Measurements from ENCODE around the gene CPNE5. TPM values are rescaled to one million over a fixed set of nuclear protein-coding genes. Genes with fewer than 3 reads are reported as not detected.

Gene CPNE5
- total RNA-seq, 1 experiment from 2014 or later, result 0.44 TPM

- Histone ChIP-seq H3K27ac (ENCODE audit: low read length) (no peak overlapping the region), H3K4me1 (ENCODE audit: control insufficient read depth, insufficient read depth, low read length) (peaks cover 4% of the 10 kb centered on the region; the same call in 1 of the 2 replicates), H3K36me3 (ENCODE audit: control insufficient read depth, insufficient read depth, low read length) (no peaks in the 10 kb centered on the region), H3K27me3 (ENCODE audit: control insufficient read depth, insufficient read depth, low read length) (no peaks in the 10 kb centered on the region), H3K9me3 (ENCODE audit: control insufficient read depth, insufficient read depth, low read depth, low read length) (no peaks in the 10 kb centered on the region), H3K4me3 (ENCODE audit: low read depth in 2 of 2, low read length in 2 of 2) (no peak overlapping the region)
- DNase-seq (ENCODE audit: low read depth, low spot score) (no peak), ATAC-seq (no peak)
- in situ Hi-C loops (cut with HindIII; ENCODE audit: low pct_unique_long_range_greater_than_20kb, low sequenced_read_pairs), result no loop called here
- CTCF ChIA-PET, result no interaction called here
- intact Hi-C loops (cut with micrococcal nuclease; ENCODE audit: unreplicated experiment), result no loop called here
- POLR2A ChIA-PET, result no interaction called here
- no peak for TF ChIP-seq REST (IDR thresholded peaks at IDR 0.05; ENCODE audit: insufficient read depth in 1 of 2, low read depth in 2 of 2, low read length in 1 of 2)
- no peak for TF ChIP-seq CTCF (IDR thresholded peaks at IDR 0.05)
- no peak for TF ChIP-seq TCF7L2 (IDR thresholded peaks at IDR 0.05; ENCODE audit: low read depth, low read length)
- TF ChIP-seq POLR2AphosphoS5 (IDR thresholded peaks at IDR 0.05; ENCODE audit: low read depth, low read length), result no peak
- TF ChIP-seq SIN3A (IDR thresholded peaks at IDR 0.05; ENCODE audit: borderline replicate concordance, insufficient read depth, low read depth, low read length), result no peak
- no TSS peak for BruUV-seq (replicated peaks)
These were observed 16.6 kb downstream of the CPNE5 start for GRCh38 chr6:36822506-36823269.

- BruUV-seq (replicated peaks), result no TSS peak
- Histone ChIP-seq H3K4me1 (ENCODE audit: control insufficient read depth, insufficient read depth, low read length) (no peaks in the 10 kb centered on the region), H3K9me3 (ENCODE audit: control insufficient read depth, insufficient read depth, low read depth, low read length) (no peaks in the 10 kb centered on the region), H3K4me3 (ENCODE audit: low read depth in 2 of 2, low read length in 2 of 2) (no peak overlapping the region), H3K27ac (ENCODE audit: low read length) (no peak overlapping the region), H3K27me3 (ENCODE audit: control insufficient read depth, insufficient read depth, low read length) (no peaks in the 10 kb centered on the region), H3K36me3 (ENCODE audit: control insufficient read depth, insufficient read depth, low read length) (no peaks in the 10 kb centered on the region)
- ATAC-seq (no peak), DNase-seq (ENCODE audit: low read depth, low spot score) (no peak)
- ChIA-PET CTCF (no interaction called here), POLR2A (no interaction called here)
- no peak for TF ChIP-seq SIN3A (IDR thresholded peaks at IDR 0.05; ENCODE audit: borderline replicate concordance, insufficient read depth, low read depth, low read length)
- no peak for TF ChIP-seq POLR2AphosphoS5 (IDR thresholded peaks at IDR 0.05; ENCODE audit: low read depth, low read length)
- no peak for TF ChIP-seq REST (IDR thresholded peaks at IDR 0.05; ENCODE audit: insufficient read depth in 1 of 2, low read depth in 2 of 2, low read length in 1 of 2)
- no peak for TF ChIP-seq TCF7L2 (IDR thresholded peaks at IDR 0.05; ENCODE audit: low read depth, low read length)
- TF ChIP-seq CTCF (IDR thresholded peaks at IDR 0.05), result no peak
- intact Hi-C loops (cut with micrococcal nuclease; ENCODE audit: unreplicated experiment), result no loop called here
- in situ Hi-C loops (cut with HindIII; ENCODE audit: low pct_unique_long_range_greater_than_20kb, low sequenced_read_pairs), result no loop called here
These were observed 17.5 kb downstream of the CPNE5 start for GRCh38 chr6:36821581-36822335.

Data from Panc1 (cell line).